Astrocyte (in vitro differentiated cells and primary cell): Measurements from ENCODE around the gene PGC. TPM values are rescaled to one million over a fixed set of nuclear protein-coding genes. Genes with fewer than 3 reads are reported as not detected.
A peak's percentile ranks its signal among the peaks of the same experiment; 100 is the strongest.

Source experiments
- DNase-seq: peaks from one replicate; pipeline ENCODE4 v3.0.0-alpha.2; 2010; ENCODE audit warnings: low read depth
- FAIRE-seq: peaks from 2 replicates; lab custom pipeline; 2011; peaks lifted over from hg19 to GRCh38; lab: Jason Lieb, UNC
- H2AFZ ChIP-seq: 2 replicates; pipeline ENCODE4 v1.6.0; 2012; ENCODE audit warnings: low read depth, low read length, inconsistent platforms
- H3K27ac ChIP-seq: 2 replicates; pipeline ENCODE4 v1.5.1; 2011; ENCODE audit warnings: low read depth, low read length, inconsistent platforms
- H3K27me3 ChIP-seq: 2 replicates; pipeline ENCODE4 v1.6.0; 2011; ENCODE audit warnings: low read length, inconsistent platforms; ENCODE audit not compliant: insufficient read depth
- H3K36me3 ChIP-seq: 2 replicates; pipeline ENCODE4 v1.5.1; 2011; ENCODE audit warnings: low read length, inconsistent platforms; ENCODE audit not compliant: insufficient read depth
- H3K4me1 ChIP-seq: 2 replicates; pipeline ENCODE4 v1.5.1; 2011; ENCODE audit warnings: low read length, inconsistent platforms; ENCODE audit not compliant: insufficient read depth
- H3K4me2 ChIP-seq: 2 replicates; pipeline ENCODE4 v1.6.0; 2012; ENCODE audit warnings: low read length, inconsistent platforms
- H3K4me3 ChIP-seq: 2 replicates; pipeline ENCODE4 v1.5.1; 2011; ENCODE audit warnings: low read depth, mild to moderate bottlenecking, low read length, inconsistent platforms; ENCODE audit not compliant: insufficient read depth
- H3K79me2 ChIP-seq: 2 replicates; pipeline ENCODE4 v1.6.0; 2012; ENCODE audit warnings: mild to moderate bottlenecking, low read length, inconsistent platforms; ENCODE audit not compliant: insufficient read depth
- H3K9ac ChIP-seq: 2 replicates; pipeline ENCODE4 v1.6.0; 2012; ENCODE audit warnings: mild to moderate bottlenecking, low read length, inconsistent platforms
- H3K9me3 ChIP-seq: 2 replicates; pipeline ENCODE4 v1.5.1; 2012; ENCODE audit warnings: low read depth, mild to moderate bottlenecking, low read length, inconsistent platforms; ENCODE audit not compliant: insufficient read depth
- H4K20me1 ChIP-seq: 2 replicates; pipeline ENCODE4 v1.6.0; 2012; ENCODE audit warnings: low read length, inconsistent platforms; ENCODE audit not compliant: insufficient read depth
- H3K27ac Mint-ChIP-seq: one replicate; pipeline ENCODE4 v1.8.0; 2021; ENCODE audit warnings: mild to moderate bottlenecking, mixed read lengths; ENCODE audit not compliant: unreplicated experiment
- H3K27me3 Mint-ChIP-seq: one replicate; pipeline ENCODE4 v1.8.0; 2021; ENCODE audit warnings: low read depth, mixed read lengths; ENCODE audit not compliant: unreplicated experiment
- H3K36me3 Mint-ChIP-seq: one replicate; pipeline ENCODE4 v1.8.0; 2021; ENCODE audit warnings: low read depth, mixed read lengths; ENCODE audit not compliant: unreplicated experiment
- H3K4me1 Mint-ChIP-seq: one replicate; pipeline ENCODE4 v1.8.0; 2021; ENCODE audit warnings: low read depth, mixed read lengths; ENCODE audit not compliant: unreplicated experiment
- H3K4me3 Mint-ChIP-seq: one replicate; pipeline ENCODE4 v1.8.0; 2021; ENCODE audit warnings: mild to moderate bottlenecking, moderate library complexity, mixed read lengths; ENCODE audit not compliant: unreplicated experiment
- H3K9me3 Mint-ChIP-seq: one replicate; pipeline ENCODE4 v1.8.0; 2021; ENCODE audit warnings: mild to moderate bottlenecking, mixed read lengths; ENCODE audit not compliant: unreplicated experiment
- EZH2 ChIP-seq: IDR thresholded peaks from 2 replicates; pipeline ENCODE4 v1.6.1; 2012; ENCODE audit warnings: mild to moderate bottlenecking, low read length, inconsistent platforms; ENCODE audit not compliant: insufficient read depth
- total RNA-seq: library from RNA; stranded (reverse); gene quantifications from 2 replicates; pipeline ENCODE4 v1.2.1, GENCODE V29; 2021
- TF ChIP-seq, protein P1 (sequence below): IDR thresholded peaks from 2 replicates; pipeline ENCODE4 v1.5.1; 2011; ENCODE audit warnings: low read depth, mild to moderate bottlenecking, inconsistent platforms, low read length, moderate library complexity; ENCODE audit not compliant: insufficient read depth

Gene PGC
- total RNA-seq, 1 donor from 2014 or later, result not detected

DNA sequence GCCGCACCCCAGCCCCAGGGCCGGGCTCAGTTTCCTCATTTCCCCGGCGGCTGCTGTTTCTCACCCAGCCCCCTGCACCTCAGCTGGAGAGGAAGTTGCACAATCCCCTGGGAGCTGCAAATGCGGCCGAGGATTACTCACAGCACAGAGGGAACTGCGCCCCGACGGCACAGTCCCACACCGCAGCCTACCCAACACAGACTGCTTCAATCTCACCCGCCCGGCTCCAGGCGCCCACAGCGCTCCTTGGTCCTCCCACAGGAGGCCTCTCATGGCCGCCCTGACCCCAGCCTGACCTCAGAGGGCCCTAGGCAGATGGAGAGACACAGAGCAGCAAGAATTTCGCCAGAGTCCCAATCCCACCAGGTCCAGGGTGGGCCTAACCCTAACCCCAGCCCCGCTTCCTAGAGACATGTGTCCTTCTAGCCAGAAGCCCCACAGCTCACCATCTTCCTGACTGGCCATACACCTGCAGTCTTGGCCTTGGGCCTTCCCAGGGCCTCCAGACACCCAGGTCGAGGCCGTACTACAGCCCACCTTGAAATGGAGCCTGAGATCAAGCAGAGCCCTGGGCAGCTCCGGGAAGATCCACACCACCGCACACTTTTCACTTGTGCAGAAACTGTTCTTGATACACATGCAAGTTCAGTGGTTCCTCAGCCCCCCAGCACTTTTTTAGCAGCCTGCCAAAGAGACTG, 23.5 kb downstream of the PGC start:
- peak overlapping the region; percentile 54 for H2AFZ ChIP-seq
- no peaks in the 10 kb centered on the region for H3K36me3 ChIP-seq
- no peaks in the 10 kb centered on the region for H3K27me3 ChIP-seq
- H3K4me3 ChIP-seq, result no peak overlapping the region
- H3K27ac ChIP-seq, result peak overlapping the region; percentile 52
- no peak for FAIRE-seq
- H3K4me2 ChIP-seq, result peak overlapping the region; percentile 80
- peak; percentile 82 for DNase-seq
- peak overlapping the region; percentile 81 for H3K27ac Mint-ChIP-seq
- H3K4me1 ChIP-seq, result peaks cover 14% of the 10 kb centered on the region
- H3K9me3 Mint-ChIP-seq, result no peaks in the 10 kb centered on the region
- H3K79me2 ChIP-seq, result no peaks in the 10 kb centered on the region
- H3K36me3 Mint-ChIP-seq, result no peaks in the 10 kb centered on the region
- H3K9me3 ChIP-seq, result no peaks in the 10 kb centered on the region
- TF ChIP-seq, protein P1, sequence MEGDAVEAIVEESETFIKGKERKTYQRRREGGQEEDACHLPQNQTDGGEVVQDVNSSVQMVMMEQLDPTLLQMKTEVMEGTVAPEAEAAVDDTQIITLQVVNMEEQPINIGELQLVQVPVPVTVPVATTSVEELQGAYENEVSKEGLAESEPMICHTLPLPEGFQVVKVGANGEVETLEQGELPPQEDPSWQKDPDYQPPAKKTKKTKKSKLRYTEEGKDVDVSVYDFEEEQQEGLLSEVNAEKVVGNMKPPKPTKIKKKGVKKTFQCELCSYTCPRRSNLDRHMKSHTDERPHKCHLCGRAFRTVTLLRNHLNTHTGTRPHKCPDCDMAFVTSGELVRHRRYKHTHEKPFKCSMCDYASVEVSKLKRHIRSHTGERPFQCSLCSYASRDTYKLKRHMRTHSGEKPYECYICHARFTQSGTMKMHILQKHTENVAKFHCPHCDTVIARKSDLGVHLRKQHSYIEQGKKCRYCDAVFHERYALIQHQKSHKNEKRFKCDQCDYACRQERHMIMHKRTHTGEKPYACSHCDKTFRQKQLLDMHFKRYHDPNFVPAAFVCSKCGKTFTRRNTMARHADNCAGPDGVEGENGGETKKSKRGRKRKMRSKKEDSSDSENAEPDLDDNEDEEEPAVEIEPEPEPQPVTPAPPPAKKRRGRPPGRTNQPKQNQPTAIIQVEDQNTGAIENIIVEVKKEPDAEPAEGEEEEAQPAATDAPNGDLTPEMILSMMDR, result no peak
- no peak for TF ChIP-seq EZH2
- peak overlapping the region; percentile 37 for H3K9ac ChIP-seq
- no peaks in the 10 kb centered on the region for H4K20me1 ChIP-seq
- H3K27me3 Mint-ChIP-seq, result peaks cover 11% of the 10 kb centered on the region
- H3K4me1 Mint-ChIP-seq, result peaks cover 15% of the 10 kb centered on the region
- H3K4me3 Mint-ChIP-seq, result no peak overlapping the region

DNA sequence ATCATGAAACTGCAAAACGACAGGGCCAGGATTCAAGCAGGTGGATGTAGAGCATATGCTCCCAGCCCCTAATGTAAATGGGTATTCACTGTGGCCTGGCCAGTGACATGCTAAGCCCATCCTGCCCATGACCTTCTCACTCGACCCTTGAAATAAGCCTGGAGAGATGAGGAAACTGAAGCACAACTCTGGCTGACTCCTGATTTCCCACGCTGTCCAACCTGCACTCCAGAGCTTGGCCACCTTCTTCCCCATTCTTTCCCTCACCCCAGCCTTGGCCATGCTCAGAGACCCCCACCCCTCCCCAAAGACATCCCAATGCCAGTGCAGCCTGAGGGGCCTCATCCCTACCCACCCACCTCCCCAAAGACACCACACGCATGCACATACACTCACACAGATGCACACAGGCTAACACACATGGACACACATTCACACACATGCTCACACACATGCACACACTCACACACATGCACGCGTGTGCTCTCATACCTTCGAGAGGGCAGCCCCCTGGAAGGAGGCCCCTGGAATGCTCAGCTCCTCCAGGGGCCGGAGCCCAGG, 24.1 kb downstream of the PGC start:
- peak overlapping the region; percentile 52 for H3K27ac ChIP-seq
- H3K4me3 Mint-ChIP-seq, result no peak overlapping the region
- FAIRE-seq, result no peak

More for the DNA sequence above, 24.1 kb downstream of the PGC start:
- no peaks in the 10 kb centered on the region for H4K20me1 ChIP-seq
- H3K9ac ChIP-seq, result peak overlapping the region; percentile 37
- Mint-ChIP-seq H3K27me3 (peaks cover 7% of the 10 kb centered on the region), H3K4me1 (peaks cover 15% of the 10 kb centered on the region), H3K9me3 (no peaks in the 10 kb centered on the region), H3K27ac (peak overlapping the region; percentile 12), H3K36me3 (no peaks in the 10 kb centered on the region)
- H3K9me3 ChIP-seq, result no peaks in the 10 kb centered on the region
- peak overlapping the region; percentile 54 for H2AFZ ChIP-seq
- no peaks in the 10 kb centered on the region for H3K36me3 ChIP-seq
- no peak overlapping the region for H3K4me3 ChIP-seq
- no peaks in the 10 kb centered on the region for H3K79me2 ChIP-seq
- DNase-seq, result no peak
- H3K27me3 ChIP-seq, result no peaks in the 10 kb centered on the region
- TF ChIP-seq, protein P1, result no peak
- peak overlapping the region; percentile 80 for H3K4me2 ChIP-seq
- peaks cover 14% of the 10 kb centered on the region for H3K4me1 ChIP-seq
